ENCODE results near the gene AFG3L2.
A peak's percentile ranks its signal among the peaks of the same experiment; 100 is the strongest.

Gene AFG3L2

DNA sequence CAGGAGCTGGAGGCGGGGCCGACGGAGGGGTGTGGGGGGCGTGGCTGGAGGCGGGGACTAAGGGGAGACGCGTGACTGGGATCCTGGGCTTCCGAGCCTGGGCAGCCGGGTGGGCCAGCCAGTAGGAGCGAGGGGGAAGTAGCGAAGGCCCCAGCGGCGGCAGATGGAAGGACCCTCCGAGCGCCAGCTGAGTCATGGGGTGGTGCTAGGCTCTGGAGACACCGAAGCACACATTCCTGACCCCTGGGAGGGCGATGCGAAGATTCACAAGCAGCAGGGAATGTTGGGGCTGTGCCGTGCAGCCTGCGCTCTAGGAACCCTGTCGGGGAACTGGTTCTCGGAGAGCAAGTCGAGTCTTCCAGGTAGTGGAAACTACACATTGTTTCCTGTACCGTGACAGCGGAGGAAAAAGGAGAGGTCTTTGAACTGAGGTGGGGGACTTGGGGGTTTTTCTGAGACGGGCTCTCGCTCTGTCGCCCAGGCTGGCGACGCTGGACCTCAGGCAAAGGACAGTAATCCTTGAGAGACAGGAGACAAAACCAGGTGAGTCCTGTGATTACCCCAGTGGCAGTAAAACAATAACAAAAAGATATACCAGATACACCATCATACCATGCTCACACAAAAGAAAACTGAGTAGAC, 650 bp upstream of the AFG3L2 start:
- TF ChIP-seq, protein P1, sequence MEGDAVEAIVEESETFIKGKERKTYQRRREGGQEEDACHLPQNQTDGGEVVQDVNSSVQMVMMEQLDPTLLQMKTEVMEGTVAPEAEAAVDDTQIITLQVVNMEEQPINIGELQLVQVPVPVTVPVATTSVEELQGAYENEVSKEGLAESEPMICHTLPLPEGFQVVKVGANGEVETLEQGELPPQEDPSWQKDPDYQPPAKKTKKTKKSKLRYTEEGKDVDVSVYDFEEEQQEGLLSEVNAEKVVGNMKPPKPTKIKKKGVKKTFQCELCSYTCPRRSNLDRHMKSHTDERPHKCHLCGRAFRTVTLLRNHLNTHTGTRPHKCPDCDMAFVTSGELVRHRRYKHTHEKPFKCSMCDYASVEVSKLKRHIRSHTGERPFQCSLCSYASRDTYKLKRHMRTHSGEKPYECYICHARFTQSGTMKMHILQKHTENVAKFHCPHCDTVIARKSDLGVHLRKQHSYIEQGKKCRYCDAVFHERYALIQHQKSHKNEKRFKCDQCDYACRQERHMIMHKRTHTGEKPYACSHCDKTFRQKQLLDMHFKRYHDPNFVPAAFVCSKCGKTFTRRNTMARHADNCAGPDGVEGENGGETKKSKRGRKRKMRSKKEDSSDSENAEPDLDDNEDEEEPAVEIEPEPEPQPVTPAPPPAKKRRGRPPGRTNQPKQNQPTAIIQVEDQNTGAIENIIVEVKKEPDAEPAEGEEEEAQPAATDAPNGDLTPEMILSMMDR (IDR thresholded peaks at IDR 0.05), result peak; percentile 19
- H3K4me3 ChIP-seq (ENCODE audit: low read depth, low read length), result peak overlapping the region; percentile 99
- peaks cover 25% of the 10 kb centered on the region for H3K79me2 ChIP-seq
- H2AFZ ChIP-seq, result peak overlapping the region; percentile 77
- H3K27ac ChIP-seq, result peak overlapping the region; percentile 98
- no peaks in the 10 kb centered on the region for H3K36me3 ChIP-seq (ENCODE audit: control insufficient read depth, insufficient read depth, low read length)
- peak overlapping the region; percentile 79 for H3K4me2 ChIP-seq (ENCODE audit: low read length)
- no peak overlapping the region for H3K9ac ChIP-seq
- peaks cover 16% of the 10 kb centered on the region for H3K4me1 ChIP-seq
- H3K27me3 ChIP-seq (ENCODE audit: control insufficient read depth, insufficient read depth, low read length), result no peaks in the 10 kb centered on the region
- H3K9me3 ChIP-seq (ENCODE audit: control insufficient read depth, low read length), result no peaks in the 10 kb centered on the region

DNA sequence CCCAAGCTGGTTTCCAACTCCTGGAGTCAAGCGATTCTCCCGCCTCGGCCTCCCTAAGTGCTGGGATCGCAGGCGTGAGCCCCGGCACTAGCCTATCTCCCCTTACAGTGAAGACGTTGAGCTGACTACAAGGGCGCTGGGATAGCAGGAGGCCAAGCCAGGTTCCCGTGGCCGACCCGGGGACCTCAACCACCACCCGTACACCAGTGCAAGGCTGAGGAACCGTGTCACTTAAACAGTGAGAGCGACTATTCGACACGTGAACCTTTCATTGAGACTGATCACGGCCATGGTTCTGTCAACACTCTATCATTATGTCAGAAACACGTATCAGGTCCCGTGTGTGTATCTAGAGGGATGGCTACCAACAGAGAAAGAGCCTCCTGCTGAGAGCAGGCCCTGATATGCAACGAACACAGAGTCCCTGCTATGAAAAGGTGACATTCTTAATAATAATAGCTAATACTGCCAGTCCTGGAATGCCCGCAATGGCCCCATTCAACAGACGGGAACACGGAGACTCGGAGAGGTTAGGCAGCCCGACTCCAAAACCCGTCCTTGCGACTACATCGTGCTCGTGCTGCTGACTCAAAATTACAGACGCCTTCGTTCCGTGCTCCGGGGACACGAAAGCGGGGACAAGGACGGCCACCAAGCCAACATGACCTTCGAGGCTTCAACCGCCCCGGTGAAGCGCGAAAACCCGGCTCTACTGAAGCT, 833 bp downstream of the AFG3L2 start:
- Histone ChIP-seq H3K4me3 (ENCODE audit: low read depth, low read length) (peak overlapping the region; percentile 99), H3K27ac (peak overlapping the region; percentile 98), H3K9ac (peak overlapping the region; percentile 92), H3K79me2 (peaks cover 27% of the 10 kb centered on the region), H3K27me3 (ENCODE audit: control insufficient read depth, insufficient read depth, low read length) (no peaks in the 10 kb centered on the region), H3K4me2 (ENCODE audit: low read length) (peak overlapping the region; percentile 98), H3K4me1 (peaks cover 16% of the 10 kb centered on the region), H3K36me3 (ENCODE audit: control insufficient read depth, insufficient read depth, low read length) (no peaks in the 10 kb centered on the region), H2AFZ (peak overlapping the region; percentile 85), H3K9me3 (ENCODE audit: control insufficient read depth, low read length) (no peaks in the 10 kb centered on the region)
- TF ChIP-seq, protein P1 (IDR thresholded peaks at IDR 0.05), result no peak

DNA sequence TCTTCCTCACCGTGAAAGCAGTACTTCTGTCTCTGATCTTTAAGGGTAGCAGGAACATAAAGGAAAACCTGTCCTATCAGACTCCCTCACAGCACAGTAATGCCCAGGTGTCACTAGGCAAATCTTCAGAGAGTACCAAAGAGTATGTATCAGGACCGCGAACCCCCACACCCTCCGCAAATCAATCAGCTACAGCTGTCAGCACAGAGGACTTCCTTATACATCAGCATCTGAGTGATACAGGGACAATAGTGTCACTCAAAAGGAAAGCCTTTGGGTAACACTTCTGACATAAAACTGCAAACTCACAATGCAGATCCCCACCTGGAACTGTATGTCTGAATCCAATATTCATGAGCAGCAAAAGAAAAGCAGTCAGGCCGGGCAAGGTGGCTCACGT, 2.6 kb downstream of the AFG3L2 start:
- Histone ChIP-seq H3K4me3 (ENCODE audit: low read depth, low read length) (no peak overlapping the region), H3K4me2 (ENCODE audit: low read length) (peak overlapping the region; percentile 50), H3K79me2 (peaks cover 36% of the 10 kb centered on the region), H3K36me3 (ENCODE audit: control insufficient read depth, insufficient read depth, low read length) (no peaks in the 10 kb centered on the region), H3K9me3 (ENCODE audit: control insufficient read depth, low read length) (no peaks in the 10 kb centered on the region), H3K4me1 (peaks cover 16% of the 10 kb centered on the region), H3K27me3 (ENCODE audit: control insufficient read depth, insufficient read depth, low read length) (no peaks in the 10 kb centered on the region), H2AFZ (no peak overlapping the region), H3K9ac (no peak overlapping the region), H3K27ac (no peak overlapping the region)
- TF ChIP-seq, protein P1 (IDR thresholded peaks at IDR 0.05), result no peak

DNA sequence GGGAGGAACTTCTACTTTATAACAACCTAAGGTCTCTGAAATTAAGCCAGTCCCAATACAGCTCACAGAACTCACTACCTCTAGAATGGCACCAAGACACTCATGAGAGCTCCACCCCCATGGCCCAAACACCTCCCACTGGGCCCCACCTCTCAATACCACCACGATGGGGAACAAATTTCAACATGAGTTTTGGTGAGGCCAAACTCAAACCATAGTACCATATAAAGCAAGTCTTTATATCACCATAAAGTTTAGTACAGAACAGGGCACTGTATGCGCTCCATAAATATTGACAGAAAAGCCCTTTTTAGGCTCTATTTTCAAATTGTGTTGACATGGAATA, 3.3 kb downstream of the AFG3L2 start:
- TF ChIP-seq, protein P1 (IDR thresholded peaks at IDR 0.05), result no peak
- H3K27ac ChIP-seq, result no peak overlapping the region
- peaks cover 16% of the 10 kb centered on the region for H3K4me1 ChIP-seq

More for the DNA sequence above, 3.3 kb downstream of the AFG3L2 start:
- Histone ChIP-seq H2AFZ (no peak overlapping the region), H3K4me3 (ENCODE audit: low read depth, low read length) (no peak overlapping the region), H3K9me3 (ENCODE audit: control insufficient read depth, low read length) (no peaks in the 10 kb centered on the region), H3K4me2 (ENCODE audit: low read length) (peak overlapping the region; percentile 50), H3K79me2 (peaks cover 43% of the 10 kb centered on the region), H3K36me3 (ENCODE audit: control insufficient read depth, insufficient read depth, low read length) (no peaks in the 10 kb centered on the region), H3K27me3 (ENCODE audit: control insufficient read depth, insufficient read depth, low read length) (no peaks in the 10 kb centered on the region), H3K9ac (no peak overlapping the region)

All from parathyroid adenoma (tissue), 2 donors.